Erythroblast (primary cell): ENCODE results near the gene GTPBP3.

Experiments used
- DNase-seq, 2 experiments: peaks; one replicate each; lab custom pipeline; 2025; lab: John Stamatoyannopoulos, UW
- GATA1 ChIP-seq: IDR thresholded peaks from 2 replicates; pipeline ENCODE4 v1.6.1; 2011; ENCODE audit warnings: low read depth, mild to moderate bottlenecking, control low read depth, low read length, moderate library complexity
- POLR2A ChIP-seq: IDR thresholded peaks from 2 replicates; pipeline ENCODE4 v1.6.1; 2011; ENCODE audit warnings: mild to moderate bottlenecking, low read length

GTPBP3 gene

GRCh38 chr19:17303940-17304267, 33.4 kb upstream of the GTPBP3 start:
- DNase-seq: no peak
- TF ChIP-seq GATA1 (no peak), POLR2A (no peak)

- no peak for DNase-seq
- no peak for TF ChIP-seq POLR2A
- TF ChIP-seq GATA1: no peak
These were observed 32.8 kb upstream of the GTPBP3 start for GRCh38 chr19:17304386-17305215.

- TF ChIP-seq GATA1: no peak
- no peak for TF ChIP-seq POLR2A
- DNase-seq: no peak
These were observed 32.2 kb upstream of the GTPBP3 start for GRCh38 chr19:17305216-17305516.

GRCh38 chr19:17305517-17306284, 31.7 kb upstream of the GTPBP3 start, which contains the start of gene MRPL34:
Gene MRPL34 (plus strand): TSS chr19:17305872. CDS start chr19:17305893, 21 bp downstream.
- DNase-seq: peak; percentile 99 to 100
- TF ChIP-seq GATA1 (no peak), POLR2A (peak; percentile 82)

GRCh38 chr19:17306285-17306714, 31.1 kb upstream of the GTPBP3 start:
- TF ChIP-seq POLR2A: no peak
- no peak for TF ChIP-seq GATA1
- DNase-seq: no peak

GRCh38 chr19:17307876-17308377, 29.4 kb upstream of the GTPBP3 start:
- no peak for DNase-seq
- TF ChIP-seq POLR2A (no peak), GATA1 (no peak)

GRCh38 chr19:17309198-17309964, 28.0 kb upstream of the GTPBP3 start, which contains the start of gene DDA1:
Gene DDA1 (plus strand): TSS chr19:17309563. CDS start chr19:17309655, 92 bp downstream.
- peak; percentile 100 for DNase-seq
- TF ChIP-seq GATA1 (no peak), POLR2A (peak; percentile 80)

GRCh38 chr19:17309965-17310461, 27.3 kb upstream of the GTPBP3 start:
- TF ChIP-seq GATA1 (no peak), POLR2A (no peak)
- peak in 1 of 2 experiments; percentile 64 for DNase-seq

GRCh38 chr19:17311455-17312188, 25.7 kb upstream of the GTPBP3 start:
- TF ChIP-seq POLR2A: no peak
- TF ChIP-seq GATA1: no peak
- DNase-seq: no peak

GRCh38 chr19:17312189-17313113, 24.9 kb upstream of the GTPBP3 start:
- no peak for DNase-seq
- TF ChIP-seq GATA1: no peak
- TF ChIP-seq POLR2A: no peak

GRCh38 chr19:17314007-17314593, 23.3 kb upstream of the GTPBP3 start:
- peak; percentile 70 to 71 for DNase-seq
- TF ChIP-seq POLR2A: no peak
- no peak for TF ChIP-seq GATA1
